ENCODE results near the gene TMPRSS3.
A peak's percentile ranks its signal among the peaks of the same experiment; 100 is the strongest.

Gene TMPRSS3

DNA sequence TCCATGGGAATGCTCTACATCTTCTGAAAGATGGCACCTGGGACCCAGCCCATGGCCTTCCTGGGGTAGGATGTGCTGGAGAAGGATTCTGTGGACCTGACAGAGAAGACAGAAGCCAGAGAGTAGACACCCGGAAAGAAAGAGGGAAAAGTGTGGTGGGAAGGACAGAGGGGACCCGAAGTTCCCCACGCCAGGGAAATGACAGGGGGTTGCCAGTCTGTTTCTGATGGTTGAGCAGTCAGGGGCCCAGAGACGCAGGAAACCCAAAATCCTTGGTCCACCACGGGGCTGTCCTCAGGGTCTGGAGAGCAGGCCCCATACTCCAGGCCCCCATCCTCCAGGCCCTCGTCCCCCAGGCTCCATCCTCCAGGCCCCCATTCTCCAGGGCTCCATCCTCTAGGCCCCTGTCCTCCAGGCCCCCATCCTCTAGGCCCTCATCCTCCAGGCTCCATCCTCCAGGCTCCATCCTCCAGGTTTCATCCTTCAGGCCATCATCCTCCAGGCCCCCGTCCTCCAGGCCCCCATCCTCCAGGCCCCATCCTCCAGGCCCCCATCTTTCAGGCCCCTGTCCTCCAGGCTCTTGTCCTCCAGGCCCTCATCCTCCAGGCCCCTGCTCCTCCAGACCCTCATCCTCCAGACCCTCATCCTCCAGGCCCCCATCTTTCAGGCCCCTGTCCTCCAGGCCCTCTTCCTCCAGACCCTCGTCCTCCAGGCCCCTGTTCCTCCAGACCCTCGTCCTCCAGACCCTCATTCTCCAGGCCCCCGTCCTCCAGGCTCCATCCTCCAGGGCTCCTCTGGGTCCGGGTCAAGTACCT, 44.0 kb downstream of the TMPRSS3 start:
- no peak for DNase-seq (ENCODE audit: low read depth, low spot score)

DNA sequence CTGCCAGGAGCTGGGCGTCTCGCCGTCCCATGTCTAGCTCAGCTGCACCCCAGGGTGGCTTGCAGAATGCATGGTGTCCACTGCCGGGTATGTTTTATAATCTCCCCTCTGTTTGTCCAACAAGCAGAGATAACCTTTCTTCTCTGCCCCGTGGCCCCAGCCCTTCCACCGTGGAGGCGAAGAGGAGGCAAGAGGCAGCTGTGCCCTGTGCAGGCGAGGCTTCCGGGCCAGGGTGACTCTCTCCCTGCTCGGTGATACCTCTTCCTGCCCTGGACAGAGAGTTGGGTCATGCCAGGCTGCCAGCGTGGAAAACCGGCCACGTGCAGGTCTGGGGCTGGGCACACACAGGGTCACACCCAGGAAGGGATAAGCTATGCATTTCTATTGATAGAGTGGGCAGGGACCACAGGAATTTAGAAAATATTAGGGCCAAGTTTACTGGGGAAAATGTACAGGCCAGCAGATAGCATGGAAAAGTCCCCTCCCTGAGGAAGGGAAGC, 44.9 kb downstream of the TMPRSS3 start, which contains the start of gene TFF2:
TSS of gene TFF2 (minus strand) at position 68 of the 500 bp plus-strand sequence. CDS start at position 31, 37 bp downstream.
- no peak for DNase-seq (ENCODE audit: low read depth, low spot score)

DNA sequence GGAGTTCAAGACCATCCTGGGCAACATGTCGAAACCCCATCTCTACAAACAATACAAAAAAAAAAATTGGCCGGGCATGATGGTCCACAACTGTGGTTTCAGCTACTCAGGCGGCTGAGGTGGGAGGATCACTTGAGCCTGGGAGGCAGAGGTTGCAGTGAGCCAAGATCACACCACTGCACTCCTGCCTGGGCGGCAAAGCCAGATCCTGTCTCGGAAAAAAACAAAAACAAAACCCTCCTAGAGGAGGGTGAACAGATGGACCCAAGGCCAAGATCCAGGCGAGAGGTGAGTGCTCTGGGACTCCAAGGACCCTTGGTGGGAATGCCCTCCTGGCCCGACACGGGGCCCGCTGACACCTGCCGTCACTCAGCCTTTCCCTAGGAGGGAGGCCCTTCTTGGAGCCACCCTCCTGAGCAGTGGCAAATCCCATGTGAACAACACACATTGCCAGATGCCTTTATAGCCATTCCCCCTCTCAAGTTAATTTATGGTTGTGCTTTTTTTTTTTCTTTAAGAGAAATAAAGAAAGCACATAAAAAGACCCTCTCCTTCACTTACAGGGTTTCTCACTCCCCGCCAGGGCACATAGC, 45.4 kb downstream of the TMPRSS3 start:
- no peak for DNase-seq (ENCODE audit: low read depth, low spot score)

DNA sequence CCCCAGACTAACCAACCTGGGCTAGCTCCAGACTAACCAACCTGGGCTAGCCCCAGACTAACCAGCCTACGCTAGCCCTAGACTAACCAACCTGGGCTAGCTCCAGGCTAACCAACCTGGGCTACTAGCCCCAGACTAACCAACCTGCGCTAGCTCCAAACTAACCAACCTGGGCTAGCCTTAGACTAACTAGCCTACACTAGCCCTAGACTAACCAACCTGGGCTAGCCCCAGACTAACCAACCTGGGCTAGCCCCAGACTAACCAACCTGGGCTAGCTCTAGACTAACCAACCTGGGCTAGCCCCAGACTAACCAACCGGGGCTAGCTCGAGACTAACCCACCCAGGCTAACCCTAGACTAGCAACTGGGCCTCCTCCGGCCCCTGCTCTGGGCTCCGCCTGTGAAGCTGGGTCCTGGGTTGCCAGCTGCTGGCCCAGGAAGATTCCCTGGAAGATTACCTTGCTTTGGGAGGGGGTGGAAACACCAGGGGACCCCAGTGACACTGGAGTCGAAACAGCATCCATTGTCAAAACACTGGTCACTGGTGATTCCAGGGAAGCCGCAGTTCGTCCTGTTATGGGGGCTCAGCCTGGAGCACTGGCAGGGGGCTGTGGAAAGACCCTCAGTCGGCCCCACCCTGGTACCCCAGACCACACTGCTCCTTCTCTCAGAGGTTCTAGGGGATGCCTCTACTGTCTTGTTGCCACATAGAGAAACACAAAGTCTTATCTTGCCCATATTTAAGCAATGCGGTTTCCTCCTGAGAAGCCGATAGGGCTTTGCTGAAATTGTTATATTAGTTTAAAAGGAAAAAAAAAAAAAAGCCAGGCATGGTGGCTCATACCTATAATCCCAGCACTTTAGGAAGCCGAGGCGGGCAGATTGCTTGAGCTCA, 46.2 kb downstream of the TMPRSS3 start:
- DNase-seq (ENCODE audit: low read depth, low spot score) = no peak

DNA sequence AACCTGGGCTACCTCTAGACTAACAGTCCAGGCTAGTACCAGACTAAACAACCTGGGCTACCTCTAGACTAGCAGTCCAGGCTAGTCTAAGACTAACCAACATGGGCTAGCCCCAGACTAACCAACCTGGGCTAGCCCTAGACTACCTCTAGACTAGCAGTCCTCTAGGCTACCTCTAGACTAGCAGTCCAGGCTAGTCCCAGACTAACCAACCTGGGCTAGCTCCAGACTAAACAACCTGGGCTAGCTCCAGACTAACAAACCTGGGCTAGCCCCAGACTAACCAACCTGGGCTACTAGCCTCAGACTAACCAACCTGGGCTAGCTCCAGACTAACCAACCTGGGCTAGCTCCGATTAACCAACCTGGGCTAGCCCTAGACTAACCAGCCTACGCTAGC, 47.1 kb downstream of the TMPRSS3 start:
- DNase-seq (ENCODE audit: low read depth, low spot score) = no peak

DNA sequence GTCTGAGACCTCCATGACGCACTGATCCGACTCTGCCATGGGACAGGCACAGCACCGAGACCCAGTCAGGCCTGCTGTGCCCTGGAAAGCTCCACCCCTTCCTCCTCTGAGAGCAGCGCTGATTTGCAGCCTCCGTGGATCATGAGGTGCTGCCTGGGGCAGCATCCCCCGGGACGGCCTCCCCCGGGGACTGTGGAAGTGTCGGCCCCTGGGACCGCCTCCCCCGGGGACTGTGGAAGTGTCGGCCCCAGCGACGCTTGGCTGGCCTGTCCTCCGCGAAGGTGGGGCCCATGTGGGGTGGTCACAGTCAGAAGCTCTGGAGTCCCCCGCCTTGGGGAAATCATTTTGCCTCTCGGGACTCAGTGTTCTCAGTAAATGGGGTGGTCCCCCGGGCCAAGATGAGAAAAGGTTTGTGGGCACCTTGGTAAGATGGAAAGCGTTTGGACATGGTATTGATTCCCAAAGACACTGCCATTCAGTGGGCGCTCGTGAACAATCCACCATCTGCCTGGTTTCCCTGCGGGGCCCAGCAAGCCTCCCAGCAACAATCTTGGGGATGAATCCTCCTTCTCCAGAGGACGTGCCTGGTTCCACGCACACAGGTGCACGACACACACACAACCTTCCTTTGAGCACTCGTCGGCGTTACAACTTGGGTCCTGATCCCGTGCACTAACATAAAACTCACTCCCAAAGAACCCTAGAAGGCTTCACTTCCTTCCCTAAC, 48.1 kb downstream of the TMPRSS3 start:
- DNase-seq (ENCODE audit: low read depth, low spot score) = no peak

DNA sequence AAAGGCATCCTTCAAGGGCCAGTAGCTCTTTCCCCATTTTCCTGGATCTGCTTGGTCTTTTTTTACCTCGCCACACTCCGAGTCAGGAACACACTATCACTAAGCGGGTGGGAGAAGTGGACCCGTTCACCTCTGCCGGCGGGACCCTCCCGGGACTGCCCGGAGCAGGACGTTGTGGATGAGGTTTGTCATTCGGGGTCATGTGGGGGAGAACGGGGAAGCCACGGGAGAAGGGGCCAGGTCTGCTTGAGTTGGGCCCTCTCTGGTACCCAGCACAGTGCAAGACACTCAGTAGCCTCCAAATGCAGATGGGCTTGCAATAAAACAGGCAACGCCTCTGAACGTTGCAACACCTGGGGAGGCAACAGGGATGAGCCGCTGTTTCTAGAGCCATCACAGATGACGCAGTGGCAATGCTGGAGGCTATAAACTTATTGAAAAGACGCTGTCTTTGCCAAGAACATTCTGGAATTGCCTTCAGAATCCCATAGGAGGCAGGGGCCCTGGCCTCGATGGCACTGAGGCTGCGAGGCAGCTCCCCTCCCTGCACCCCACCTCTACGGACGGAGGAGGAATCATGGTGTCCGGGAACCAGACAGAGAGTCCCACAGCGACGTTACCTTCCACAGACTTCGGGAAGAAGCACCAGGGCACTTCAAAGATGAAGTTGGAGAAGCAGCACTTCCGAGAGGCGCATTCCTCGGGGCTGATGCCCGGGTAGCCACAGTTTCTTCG, 48.8 kb downstream of the TMPRSS3 start:
- DNase-seq (ENCODE audit: low read depth, low spot score) = no peak

DNA sequence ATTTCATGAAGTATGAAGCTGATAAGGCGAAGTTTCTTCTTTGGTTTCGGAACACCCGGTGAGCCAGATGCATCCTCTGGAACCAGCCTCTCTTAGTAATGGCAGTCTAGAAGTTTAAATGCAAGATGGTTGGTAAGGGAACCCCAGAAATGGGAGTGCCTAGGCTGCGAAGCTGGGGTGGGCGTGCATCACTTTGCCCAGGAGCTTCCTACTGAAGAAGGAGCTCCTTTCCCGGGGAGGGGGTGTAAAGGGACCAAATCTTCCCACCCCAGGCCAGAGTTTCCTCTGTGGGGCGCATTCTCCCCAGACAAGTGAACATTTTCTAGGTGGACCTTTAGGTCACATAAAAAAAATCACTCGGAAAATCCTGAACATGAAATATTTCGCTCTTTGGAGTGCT, 49.4 kb downstream of the TMPRSS3 start:
- no peak for DNase-seq (ENCODE audit: low read depth, low spot score)

DNA sequence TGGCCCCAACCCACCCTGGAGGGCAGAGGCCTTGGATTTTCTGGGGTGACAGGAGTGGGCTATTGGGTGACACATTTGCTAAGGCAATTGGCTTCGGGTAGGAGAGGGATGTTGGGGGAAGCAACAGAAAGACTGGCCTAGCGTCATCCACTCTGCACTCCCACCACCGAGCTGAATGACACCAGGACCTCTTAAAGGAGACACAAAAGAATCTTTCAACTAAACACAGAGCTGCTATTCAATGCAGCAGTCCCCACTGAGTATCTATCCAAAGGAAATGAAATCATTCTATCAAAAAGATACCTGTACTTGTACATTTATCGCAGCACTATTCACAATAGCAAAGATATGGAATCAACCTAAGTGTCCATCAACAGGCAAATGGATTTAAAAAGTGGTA, 51.2 kb downstream of the TMPRSS3 start:
- no peak for DNase-seq (ENCODE audit: low read depth, low spot score)

DNA sequence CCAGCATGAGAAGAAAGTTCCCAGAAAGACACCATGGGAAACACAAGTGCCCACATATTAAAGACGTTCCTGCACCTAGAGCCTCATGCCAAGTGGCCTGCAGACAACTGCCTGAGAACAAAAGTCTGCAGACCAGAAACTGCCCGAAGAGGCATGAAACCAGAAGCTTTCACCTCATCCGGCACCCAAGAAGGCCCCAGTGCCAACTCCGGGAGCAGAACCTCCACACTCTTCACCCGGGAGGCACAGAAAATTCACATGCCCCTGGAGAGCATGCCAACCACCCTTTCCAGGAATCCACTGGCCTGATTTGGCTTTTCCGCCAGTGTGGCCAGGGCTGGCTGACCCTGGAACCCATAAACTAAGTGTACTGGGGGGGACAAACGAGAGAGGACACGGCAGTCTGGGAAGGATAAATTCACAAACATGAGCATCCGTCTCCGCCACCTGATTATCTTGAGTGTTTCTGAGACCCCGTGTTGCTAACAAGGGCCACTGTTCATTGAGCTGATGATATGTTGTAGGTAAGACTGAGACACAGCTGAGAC, 51.8 kb downstream of the TMPRSS3 start:
- no peak for DNase-seq (ENCODE audit: low read depth, low spot score)

DNA sequence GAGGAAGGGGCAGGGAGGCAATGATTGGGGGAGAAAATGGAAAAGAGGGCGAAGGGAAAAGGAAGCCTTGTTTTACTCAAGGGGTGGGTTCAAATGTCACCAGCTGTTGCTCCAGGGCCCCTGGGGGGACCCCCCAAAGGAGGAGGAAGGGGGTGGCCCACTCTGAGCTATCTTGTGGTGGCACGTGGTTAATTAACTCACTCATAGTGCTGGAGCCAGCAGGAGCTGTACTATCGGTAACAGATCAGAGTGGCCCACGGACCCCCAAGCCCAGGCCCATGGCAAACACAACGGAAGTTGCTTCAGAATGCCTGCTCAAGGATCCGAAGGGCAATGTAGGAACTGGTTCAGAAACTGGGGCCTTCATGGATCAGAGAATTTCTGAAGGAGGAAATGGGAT, 52.3 kb downstream of the TMPRSS3 start:
- DNase-seq (ENCODE audit: low read depth, low spot score) = no peak

DNA sequence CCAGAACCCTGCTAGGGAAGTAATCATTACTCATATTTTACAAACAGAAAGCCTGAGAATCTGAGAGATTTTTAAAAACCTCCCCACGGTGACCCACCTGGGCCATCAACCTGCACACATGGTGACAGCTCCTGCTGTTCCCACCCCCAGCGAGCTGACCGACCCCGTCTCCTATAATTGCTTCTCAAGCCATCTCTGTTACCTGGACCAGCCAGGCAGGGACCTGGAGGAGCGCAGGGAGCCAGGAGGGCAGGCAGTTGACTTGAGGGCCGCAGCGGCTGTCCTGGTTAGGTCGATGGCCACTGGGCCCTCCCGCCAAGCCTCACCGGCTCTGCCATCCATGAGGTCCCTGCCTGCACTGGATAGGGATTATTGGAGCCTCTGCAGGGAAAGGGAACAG, 52.8 kb downstream of the TMPRSS3 start:
- no peak for DNase-seq (ENCODE audit: low read depth, low spot score)

DNA sequence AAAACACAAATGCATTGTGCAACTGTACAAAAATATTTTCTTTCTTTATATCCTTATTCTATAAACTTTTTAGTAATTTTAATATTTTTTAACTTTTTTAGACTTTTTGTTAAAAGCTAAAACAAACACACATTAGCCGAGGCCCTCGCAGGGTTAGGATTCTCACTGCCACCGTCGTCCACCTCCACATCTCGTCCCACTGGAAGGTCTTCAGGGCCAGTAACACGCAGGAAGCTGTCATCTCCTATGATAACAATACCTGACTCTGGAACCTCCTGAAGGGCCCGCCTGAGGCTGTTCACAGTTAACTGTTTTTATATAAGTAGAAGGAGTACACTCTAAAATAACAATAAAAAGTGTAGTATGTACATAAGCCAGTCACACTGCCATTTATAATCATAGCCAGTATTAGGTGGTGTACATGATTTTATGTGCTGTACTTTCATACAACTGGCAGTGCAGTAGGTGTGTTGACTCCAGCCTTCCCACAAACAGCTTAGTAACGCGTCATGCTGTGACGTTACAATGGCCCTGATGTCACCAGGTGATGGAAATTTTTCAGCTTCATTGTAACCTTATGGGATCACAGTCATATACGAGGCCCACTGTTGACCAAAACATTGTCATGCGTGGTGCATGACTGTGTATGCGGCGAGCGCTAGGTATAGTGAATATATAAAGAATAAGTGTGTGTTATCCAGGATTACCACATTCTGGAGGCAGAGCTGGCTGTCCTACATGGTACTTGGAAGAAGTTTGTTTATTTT, 53.9 kb downstream of the TMPRSS3 start:
- DNase-seq (ENCODE audit: low read depth, low spot score) = no peak

DNA sequence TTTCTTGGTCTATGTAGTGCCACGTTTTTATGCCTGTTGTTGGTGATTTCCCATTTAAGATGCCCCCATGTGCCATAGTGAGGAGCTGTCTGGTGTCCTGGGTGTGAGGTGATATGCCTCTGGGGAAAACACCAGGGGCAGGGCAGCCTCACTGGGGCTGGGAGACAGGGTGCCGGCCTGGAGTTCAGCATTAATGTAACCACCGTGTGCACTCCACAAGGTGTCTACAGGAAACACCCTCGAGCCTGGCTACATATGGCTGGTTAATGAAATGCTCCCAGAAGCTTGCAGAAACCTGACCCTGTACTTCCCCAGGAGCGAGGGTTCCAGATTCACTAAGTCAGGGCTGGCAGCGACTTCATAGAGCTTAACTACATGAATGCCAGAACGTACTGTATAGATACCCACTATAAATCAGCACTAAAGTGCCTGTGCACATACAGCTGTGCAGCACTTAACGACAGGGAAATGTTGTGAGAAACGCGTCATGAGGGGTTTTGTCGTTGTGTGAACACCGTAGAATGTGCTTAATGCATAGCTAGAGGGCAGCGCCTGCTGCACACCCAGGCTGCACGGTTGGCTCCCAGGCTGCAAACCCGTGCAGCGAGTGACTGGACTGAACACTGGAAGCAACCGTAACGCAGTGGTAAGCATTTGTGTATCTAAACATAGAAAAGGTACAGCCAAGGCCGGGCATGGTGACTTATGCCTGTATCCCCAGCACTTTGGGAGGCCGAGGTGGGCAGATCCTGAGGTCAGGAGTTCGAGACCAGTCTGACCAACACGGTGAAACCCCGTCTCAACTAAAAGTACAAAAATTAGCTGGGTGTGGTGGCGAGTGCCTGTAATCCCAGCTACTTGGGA, 55.4 kb downstream of the TMPRSS3 start:
- no peak for DNase-seq (ENCODE audit: low read depth, low spot score)

DNA sequence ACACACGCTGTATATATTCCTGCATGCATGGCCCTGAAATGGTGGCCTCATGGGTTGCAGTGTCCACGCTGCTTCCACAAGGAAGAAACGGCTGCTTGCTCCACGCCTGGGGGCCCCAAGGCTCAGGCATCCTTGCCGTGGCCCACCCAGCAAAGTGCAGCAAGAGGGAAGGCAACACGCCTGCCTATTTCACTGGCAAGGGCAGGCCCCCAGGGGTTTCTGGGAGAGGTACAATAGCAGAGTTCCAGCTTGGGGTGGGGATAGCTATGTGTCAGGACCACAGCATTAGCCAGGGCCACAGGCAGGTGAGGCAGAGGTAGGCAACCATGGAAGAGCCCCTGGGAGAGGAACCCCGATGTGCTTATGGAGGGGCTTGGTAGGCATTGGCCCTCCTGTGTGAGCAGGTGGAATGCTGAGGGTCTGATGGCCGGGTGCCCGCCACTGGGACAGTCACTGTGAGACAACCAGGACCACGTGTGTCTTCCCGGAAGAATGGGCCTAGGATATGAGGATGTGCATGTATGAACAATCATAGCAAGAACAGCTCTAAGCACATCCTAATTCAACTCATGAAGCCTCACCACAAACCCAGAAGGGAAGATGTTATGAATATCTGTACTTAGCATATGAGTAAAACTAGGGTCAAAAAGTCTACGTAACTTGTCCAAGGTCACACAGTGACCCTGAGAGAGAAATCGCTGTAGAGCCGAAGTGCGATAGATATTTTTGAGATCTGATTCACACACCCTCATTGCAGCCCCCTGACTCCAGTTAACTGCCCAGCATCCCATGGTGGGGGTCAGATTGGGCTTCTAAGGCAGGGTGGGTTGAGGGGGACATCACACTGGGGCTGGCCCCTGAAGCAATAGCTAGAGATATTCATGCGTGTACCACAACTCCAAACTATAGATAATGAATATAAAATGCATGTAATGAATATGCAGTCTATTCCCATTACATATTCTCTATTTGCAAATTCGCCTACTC, 56.8 kb downstream of the TMPRSS3 start:
- DNase-seq (ENCODE audit: low read depth, low spot score) = no peak

DNA sequence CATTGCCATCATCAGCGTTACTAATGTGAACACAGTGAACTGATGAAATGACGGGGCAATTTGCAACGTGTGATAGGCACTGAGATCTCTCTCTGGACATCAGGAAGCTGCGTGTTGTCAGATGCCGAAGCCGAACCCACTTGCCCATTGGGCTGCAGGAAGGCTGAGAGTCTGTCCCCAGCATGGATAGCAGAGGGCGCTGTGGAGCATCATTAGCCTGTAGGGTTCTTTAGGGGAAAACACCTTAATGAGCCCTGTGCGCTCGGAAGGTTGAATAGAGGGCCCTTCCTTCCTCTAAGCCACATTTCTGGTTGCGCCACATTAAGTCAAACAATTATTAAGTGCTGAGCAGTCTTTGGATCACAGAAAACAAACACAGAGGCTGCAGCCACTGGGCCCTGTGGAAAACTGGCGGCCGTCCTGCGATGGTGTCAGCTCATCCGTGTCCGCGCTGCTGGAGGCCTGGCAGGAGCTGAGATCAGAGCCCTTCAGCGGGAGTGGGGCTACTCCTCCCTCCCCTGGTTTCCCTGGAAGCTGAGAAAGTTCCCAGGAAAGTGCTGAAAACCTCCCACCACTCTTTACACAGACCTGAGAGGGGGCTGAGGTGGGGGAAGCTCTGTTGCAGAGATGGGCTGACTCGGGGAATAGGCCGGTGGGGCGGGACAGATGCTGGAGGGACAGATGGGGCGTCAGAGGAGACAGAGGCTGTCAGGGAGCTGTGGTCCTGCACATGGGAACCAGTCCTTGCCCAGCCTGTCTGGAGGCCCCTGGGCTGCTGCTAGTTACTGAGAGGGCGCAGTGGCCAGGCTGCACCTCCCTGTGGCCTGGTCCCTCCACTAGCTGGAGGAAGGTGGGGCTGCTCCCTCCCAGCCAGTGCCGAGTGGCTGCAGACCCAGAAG, 57.8 kb downstream of the TMPRSS3 start:
- peak; percentile 66 for DNase-seq (ENCODE audit: low read depth, low spot score)
